Endothelial cell of umbilical vein (primary cell): ENCODE results near the gene HIVEP3. TPM values are rescaled to one million over a fixed set of nuclear protein-coding genes. Genes with fewer than 3 reads are reported as not detected.

Source experiments
- BruUV-seq: library from RNA; stranded (reverse); fragments of 400-500 nt; replicated peaks from 2 replicates; lab custom pipeline; 2021; lab: Mats Ljungman, UMichigan
- CTCF ChIA-PET: fragments of 300-600, 350-600 bp; sonication (Branson Sonifier 250); formaldehyde crosslinking; loops from one replicate; lab custom pipeline; 2021; ENCODE audit warnings: antibody characterized with exemption, inconsistent platforms; lab: Charles Lee
- POLR2A ChIA-PET: fragments of 300-600, 350-600 bp; sonication (Branson Sonifier 250); formaldehyde crosslinking; loops from one replicate; lab custom pipeline; 2021; ENCODE audit warnings: antibody characterized with exemption, inconsistent platforms; lab: Charles Lee
- DNase-seq: peaks from one replicate; pipeline ENCODE4 v3.0.0-alpha.2; 2011; ENCODE audit warnings: low read depth, low spot score
- FAIRE-seq: peaks from 2 replicates; lab custom pipeline; 2011; peaks lifted over from hg19 to GRCh38; lab: Jason Lieb, UNC
- H2AFZ ChIP-seq: 2 replicates; pipeline ENCODE4 v1.6.0; 2012; ENCODE audit warnings: low read depth, low read length, control low read depth, inconsistent platforms
- H3K27ac ChIP-seq: 2 replicates; pipeline ENCODE4 v1.5.1; 2011; ENCODE audit warnings: low read depth, mild to moderate bottlenecking, control low read depth, low read length, moderate library complexity; ENCODE audit not compliant: insufficient read depth
- H3K27me3 ChIP-seq, 2 experiments: 2 replicates each; pipeline versions ENCODE4 v1.6.0 to v1.6.1; 2011; ENCODE audit warnings: low read length in 2 of 2, mixed read lengths in 1 of 2; ENCODE audit not compliant: control insufficient read depth in 2 of 2, insufficient read depth in 2 of 2
- H3K36me3 ChIP-seq, 2 experiments: 2 replicates in 1 of 2; 3 replicates in 1 of 2; pipeline ENCODE4 v1.5.1; 2011; ENCODE audit warnings: low read length in 2 of 2, mild to moderate bottlenecking in 1 of 2, moderate library complexity in 1 of 2; ENCODE audit not compliant: control insufficient read depth in 2 of 2, insufficient read depth in 2 of 2; ENCODE audit errors: extremely low read depth in 1 of 2
- H3K4me1 ChIP-seq: 3 replicates; pipeline ENCODE4 v1.5.1; 2011; ENCODE audit warnings: mild to moderate bottlenecking, low read length; ENCODE audit not compliant: control insufficient read depth, insufficient read depth; ENCODE audit errors: extremely low read depth
- H3K4me2 ChIP-seq: 2 replicates; pipeline ENCODE4 v1.6.1; 2011; ENCODE audit warnings: low read length, control low read depth, mixed read lengths; ENCODE audit not compliant: insufficient read depth
- H3K4me3 ChIP-seq, 3 experiments: fragments of 200-600 bp in 1 of 3; sonication (generic), shearing (Covaris generic) in 1 of 3; replicated peaks in 1 of 3; 2 replicates each; pipeline ENCODE4 v1.5.1; 2011 to 2016; ENCODE audit warnings: control low read depth in 3 of 3, low read length in 3 of 3, mild to moderate bottlenecking in 2 of 3, inconsistent platforms in 1 of 3, low read depth in 1 of 3, moderate library complexity in 1 of 3; ENCODE audit not compliant: insufficient read depth in 1 of 3
- H3K79me2 ChIP-seq: 2 replicates; pipeline ENCODE4 v1.6.0; 2012; ENCODE audit warnings: low read length, inconsistent platforms; ENCODE audit not compliant: control insufficient read depth, insufficient read depth
- H3K9ac ChIP-seq: replicated peaks from 2 replicates; pipeline ENCODE3; 2011; ENCODE audit warnings: low read length, control low read depth; ENCODE audit not compliant: insufficient read depth; ENCODE audit errors: extremely low read depth
- H3K9me1 ChIP-seq: replicated peaks from 3 replicates; pipeline ENCODE4 v1.6.0; 2011; ENCODE audit warnings: mild to moderate bottlenecking, low read length; ENCODE audit not compliant: control insufficient read depth, insufficient read depth; ENCODE audit errors: extremely low read depth
- H3K9me3 ChIP-seq: replicated peaks from 2 replicates; pipeline ENCODE4 v1.5.1; 2012; ENCODE audit warnings: low read length, inconsistent platforms; ENCODE audit not compliant: control insufficient read depth, insufficient read depth
- H4K20me1 ChIP-seq: replicated peaks from 2 replicates; pipeline ENCODE3; 2011; ENCODE audit warnings: mild to moderate bottlenecking, low read length; ENCODE audit not compliant: control insufficient read depth, insufficient read depth; ENCODE audit errors: extremely low read depth
- CTCF ChIP-seq, 2 donors: IDR thresholded peaks; 1 replicate in 1 of 2; 2 replicates in 1 of 2; pipeline ENCODE4 v1.5.1; 2011; ENCODE audit warnings: low read length in 2 of 2, mild to moderate bottlenecking in 2 of 2, moderate library complexity in 2 of 2, control low read depth in 1 of 2, inconsistent platforms in 1 of 2, low read depth in 1 of 2; ENCODE audit not compliant: insufficient read depth in 1 of 2; ENCODE audit errors: extremely low read depth in 1 of 2
- EZH2 ChIP-seq: IDR thresholded peaks from 2 replicates; pipeline ENCODE4 v1.6.1; 2012; ENCODE audit warnings: borderline replicate concordance, low read depth, mild to moderate bottlenecking, moderate library complexity, low read length, inconsistent platforms; ENCODE audit not compliant: severe bottlenecking
- FOS ChIP-seq: IDR thresholded peaks from 2 replicates; pipeline ENCODE4 v1.6.1; 2011; ENCODE audit warnings: mild to moderate bottlenecking, low read length, moderate library complexity, borderline replicate concordance; ENCODE audit not compliant: insufficient read depth
- GATA2 ChIP-seq: IDR thresholded peaks from 2 replicates; pipeline ENCODE4 v1.7.0; 2011; ENCODE audit warnings: low read depth, mild to moderate bottlenecking, moderate library complexity, mixed read lengths, low read length; ENCODE audit not compliant: insufficient read length, insufficient read depth
- JUN ChIP-seq: IDR thresholded peaks from 2 replicates; pipeline ENCODE4 v1.6.1; 2011; ENCODE audit warnings: borderline replicate concordance, low read depth; ENCODE audit not compliant: insufficient read length, insufficient read depth
- MAX ChIP-seq: IDR thresholded peaks from 2 replicates; pipeline ENCODE4 v1.6.1; 2011; ENCODE audit not compliant: insufficient read depth, insufficient read length
- MYC ChIP-seq: IDR thresholded peaks from one replicate; pipeline ENCODE4 v1.6.1; 2011; ENCODE audit warnings: mild to moderate bottlenecking, low read depth, low read length
- POLR2A ChIP-seq: IDR thresholded peaks from 2 replicates; pipeline ENCODE4 v1.6.1; 2012; ENCODE audit warnings: low read depth, mild to moderate bottlenecking, control low read depth, low read length
- POLR2AphosphoS5 ChIP-seq: IDR thresholded peaks from 2 replicates; pipeline ENCODE4 v1.6.1; 2012; ENCODE audit warnings: low read depth, mild to moderate bottlenecking, control low read depth, low read length, moderate library complexity; ENCODE audit not compliant: insufficient read depth
- dilution Hi-C: fragments of 300-500 bp; cut with MboI; formaldehyde crosslinking; loops from one replicate; pipeline ENCODE4 v1.15.0; 2019; ENCODE audit warnings: low sequenced_read_pairs; ENCODE audit not compliant: extremely low pct_ligation_motif_present
- intact Hi-C: fragments of 100-400 bp; cut with micrococcal nuclease; formaldehyde crosslinking; loops from one replicate; pipeline ENCODE4 v1.10.0; 2022
- polyA plus RNA-seq, 4 experiments: library from polyadenylated mRNA; depleted of rRNA in 3 of 4; stranded (reverse) in 3 of 4; unstranded in 1 of 4; fragments of >200 nt; gene quantifications; 2 replicates each; pipeline versions ENCODE4 v1.2.1 to v1.2.3, GENCODE V29; 2011 to 2012; ENCODE audit warnings: missing spikeins in 1 of 4
- total RNA-seq: library from RNA; stranded (reverse); gene quantifications from 2 replicates; pipeline ENCODE4 v1.2.3, GENCODE V29; 2021

The HIVEP3 gene
- total and polyA plus RNA-seq, 2 donors (not counting 3 experiments of a cell fraction or from before 2014, with no cell fraction given): 3.4 to 4.0 TPM

GRCh38 chr1:41533016-41533730 is 385.5 kb downstream of the HIVEP3 start:
- dilution Hi-C loops: no loop called here
- Histone ChIP-seq H3K4me3 (no peak overlapping the region), H3K9ac (no peak overlapping the region), H4K20me1 (no peaks in the 10 kb centered on the region), H3K27me3 (no peaks in the 10 kb centered on the region), H3K9me1 (no peaks in the 10 kb centered on the region), H3K79me2 (no peaks in the 10 kb centered on the region), H3K4me2 (no peak overlapping the region), H3K36me3 (no peaks in the 10 kb centered on the region), H3K27ac (no peak overlapping the region), H3K4me1 (no peaks in the 10 kb centered on the region), H2AFZ (no peak overlapping the region), H3K9me3 (no peaks in the 10 kb centered on the region)
- no peak for DNase-seq
- POLR2A ChIA-PET: no interaction called here
- no peak for FAIRE-seq
- intact Hi-C loops: no loop called here
- BruUV-seq: no TSS peak
- TF ChIP-seq MAX: no peak
- no peak for TF ChIP-seq POLR2A
- TF ChIP-seq EZH2: no peak
- TF ChIP-seq JUN: no peak
- no peak for TF ChIP-seq POLR2AphosphoS5
- TF ChIP-seq MYC: no peak
- TF ChIP-seq GATA2: no peak
- TF ChIP-seq CTCF (IDR thresholded peaks at IDR 0.05; ENCODE audit: extremely low read depth in 1 of 2, insufficient read depth in 1 of 2, low read depth in 1 of 2, low read length in 2 of 2): no peak
- TF ChIP-seq FOS: no peak
- CTCF ChIA-PET: interaction anchor here (1.2 kb wide), 1 partner anchor 17 kb away, joined by 3 read pairs; no protein-coding TSS in a partner anchor
